NCI-H1694 treated with DMSO at 0.1 percent for 48 hours (cell line): ENCODE measurements around the gene CTSD.
"Not testable (repeated sequence)": the region's sequence is repeated elsewhere in the genome, so short reads cannot be mapped to it uniquely, and the experiment has no call there.

Experiments used
- DNase-seq: peaks from one replicate; lab custom pipeline; 2025; lab: John Stamatoyannopoulos, UW

The CTSD gene

DNA sequence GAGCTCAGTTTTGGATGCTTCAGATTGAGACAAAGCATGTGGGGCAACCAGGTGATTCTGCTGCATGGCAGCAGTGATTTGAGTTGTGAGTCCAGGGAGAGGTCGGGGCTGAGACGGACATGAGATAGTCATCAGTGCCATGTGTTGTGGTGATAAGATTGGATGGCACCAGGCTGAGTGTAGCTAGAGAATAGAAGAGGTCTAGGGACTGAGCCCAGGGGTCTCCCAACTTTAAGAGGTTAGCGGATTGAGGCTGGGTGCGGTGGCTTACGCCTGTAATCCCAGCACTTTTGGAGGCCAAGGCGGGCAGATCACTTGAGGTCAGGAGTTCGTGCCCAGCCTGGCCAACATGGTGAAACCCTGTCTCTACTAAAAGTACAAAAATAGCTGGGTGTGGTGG lies 6.3 kb upstream of the CTSD start:
- no peak for DNase-seq

DNA sequence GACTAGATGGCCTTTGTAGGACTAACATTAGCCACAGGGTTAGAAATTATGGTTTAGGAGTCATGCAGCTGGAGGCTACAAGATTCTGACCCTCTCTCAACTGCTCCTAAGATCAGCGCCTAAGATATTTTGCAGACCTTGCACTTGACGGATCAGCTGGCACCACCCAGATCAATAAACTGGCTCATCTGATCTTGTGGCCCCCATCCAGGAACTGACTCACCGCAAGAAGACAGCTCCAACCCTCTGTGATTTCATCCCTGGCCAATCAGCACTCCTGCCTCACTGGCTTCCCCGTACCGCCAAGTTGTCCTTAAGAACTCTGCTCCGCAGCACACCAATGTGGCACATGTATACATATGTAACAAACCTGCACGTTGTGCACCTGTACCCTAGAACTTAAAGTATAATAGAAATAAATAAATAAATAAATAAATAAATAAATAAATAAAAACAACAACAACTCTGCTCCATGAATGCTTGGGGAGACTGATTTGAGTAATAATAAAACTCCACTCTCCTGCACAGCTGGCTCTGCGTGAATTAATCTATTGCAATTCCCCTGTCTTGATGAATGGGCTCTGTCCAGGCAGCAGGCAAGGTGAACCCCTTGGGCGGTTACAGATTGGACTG lies 5.7 kb upstream of the CTSD start:
- DNase-seq = not testable (repeated sequence)

DNA sequence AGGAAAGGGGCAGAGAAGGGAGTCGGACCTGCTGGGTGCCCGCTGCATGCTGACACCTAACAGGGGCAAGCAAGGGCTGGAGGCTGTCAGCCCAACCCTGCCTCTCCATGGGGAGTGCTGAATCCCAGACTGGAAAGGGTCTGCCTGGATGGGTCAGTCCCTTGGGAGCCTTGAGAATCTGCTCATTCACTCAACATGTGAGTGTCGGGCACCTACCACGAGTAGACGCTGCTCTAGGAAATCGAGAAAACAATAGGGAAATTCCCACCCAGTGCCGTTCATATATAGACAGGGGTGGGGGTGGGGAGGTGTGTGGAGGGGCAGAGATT lies 4.4 kb upstream of the CTSD start:
- DNase-seq = no peak

DNA sequence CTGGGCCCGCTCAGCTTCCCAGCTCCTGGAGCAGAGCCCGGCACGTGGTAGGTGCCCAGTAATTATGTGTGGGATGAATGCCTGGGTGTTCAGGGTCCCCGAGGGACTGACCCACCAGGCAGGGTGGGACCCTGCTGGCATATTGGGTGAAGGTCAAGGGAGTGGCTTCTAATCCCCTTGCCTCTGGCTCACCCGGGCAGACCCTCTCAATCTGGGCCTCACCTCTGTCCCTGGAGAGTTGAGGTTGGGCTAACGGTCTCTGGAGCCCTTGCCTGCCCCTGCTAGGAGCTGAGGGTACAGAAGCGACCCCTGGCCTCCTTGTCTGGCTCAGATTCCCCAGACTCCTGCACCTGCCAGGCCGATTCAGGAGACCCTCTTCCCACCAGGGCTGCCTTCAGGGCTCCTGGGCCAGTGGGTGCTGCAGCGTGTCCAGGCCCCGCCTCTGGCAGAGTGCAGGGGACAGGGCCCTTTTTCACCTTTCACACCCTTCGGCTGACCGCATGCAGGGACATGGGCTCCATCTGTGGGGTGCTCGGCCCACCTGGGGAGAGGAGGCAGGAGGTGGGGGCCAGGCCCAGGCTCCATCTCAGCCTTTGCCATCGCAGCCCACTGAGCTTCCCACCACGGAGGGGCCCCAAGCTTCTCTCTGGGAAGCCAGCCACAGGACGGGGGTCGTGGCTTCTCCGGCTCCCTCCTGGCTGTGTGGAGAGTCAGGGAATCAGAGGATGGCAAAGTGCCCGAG lies 3.8 kb upstream of the CTSD start:
- no peak for DNase-seq

DNA sequence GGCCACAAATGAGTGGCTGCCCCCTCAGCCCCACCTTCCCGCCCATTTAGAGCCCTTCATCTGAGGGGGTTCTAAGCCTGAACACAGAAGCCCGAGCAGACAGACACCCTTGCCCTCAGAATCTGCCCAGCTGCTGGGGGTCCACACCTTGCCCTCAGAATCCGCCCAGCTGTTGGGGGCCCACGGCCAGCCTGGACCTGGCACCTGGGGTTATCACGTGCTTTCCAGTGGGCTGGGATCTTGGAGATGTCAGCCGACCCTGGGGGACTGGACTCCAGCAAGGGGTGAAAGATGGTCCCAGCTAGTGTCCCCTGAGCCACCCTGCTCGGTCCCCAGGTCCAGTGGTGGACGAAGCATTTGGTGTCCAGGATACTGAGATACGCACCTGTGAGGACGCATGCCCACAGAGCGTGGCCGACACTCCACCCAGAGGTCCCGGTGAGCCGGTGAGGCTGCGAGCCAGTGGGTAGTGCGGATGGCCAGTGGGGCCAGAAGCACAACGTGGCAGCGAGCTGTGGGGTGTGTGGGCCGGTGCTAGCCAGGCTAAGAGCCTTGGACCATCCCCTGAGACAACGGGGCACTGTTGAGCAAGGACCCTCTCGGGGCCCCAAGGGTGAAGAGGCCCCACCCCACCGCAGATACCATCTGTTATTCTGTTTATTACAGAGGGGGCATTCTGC lies 3.1 kb upstream of the CTSD start:
- DNase-seq = no peak

DNA sequence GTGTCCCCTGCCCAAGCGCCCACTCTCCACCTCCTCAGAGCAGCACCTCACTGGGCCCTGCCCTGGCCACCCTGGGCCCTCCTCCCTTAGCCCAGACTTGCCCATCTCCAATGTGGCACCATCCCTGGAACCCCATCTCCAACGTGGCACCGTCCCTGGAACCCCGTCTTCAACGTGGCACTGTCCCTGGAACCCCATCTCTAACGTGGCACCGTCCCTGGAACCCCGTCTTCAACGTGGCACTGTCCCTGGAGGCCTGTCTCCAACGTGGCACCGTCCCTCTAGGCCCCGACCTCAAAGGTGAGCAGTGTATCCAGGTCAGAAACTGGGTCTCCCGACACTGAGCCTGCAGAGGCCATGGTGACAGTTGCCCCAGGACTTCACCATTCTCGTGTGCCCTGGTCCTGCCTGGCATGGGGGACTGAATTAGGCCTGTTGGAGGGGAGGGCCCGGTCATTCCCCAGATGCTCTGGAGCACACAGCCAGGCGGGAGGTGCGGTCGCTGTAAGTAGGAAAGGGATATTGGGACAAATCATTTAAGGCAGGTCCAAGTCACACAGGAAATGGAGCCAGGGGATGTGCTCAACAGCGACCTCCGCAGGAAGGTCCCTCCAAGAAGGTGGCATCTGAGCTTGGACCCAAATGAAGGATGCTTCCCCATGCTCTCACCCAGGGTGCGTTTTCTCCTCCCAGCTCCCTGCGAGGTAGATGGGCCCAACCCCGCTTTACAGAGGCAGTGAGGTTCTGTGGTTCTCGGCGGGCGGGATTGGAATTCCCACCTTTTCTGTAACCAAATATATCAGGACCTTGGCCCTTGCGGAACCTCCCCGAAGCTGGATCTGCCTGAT lies 2.4 kb upstream of the CTSD start:
- no peak for DNase-seq

DNA sequence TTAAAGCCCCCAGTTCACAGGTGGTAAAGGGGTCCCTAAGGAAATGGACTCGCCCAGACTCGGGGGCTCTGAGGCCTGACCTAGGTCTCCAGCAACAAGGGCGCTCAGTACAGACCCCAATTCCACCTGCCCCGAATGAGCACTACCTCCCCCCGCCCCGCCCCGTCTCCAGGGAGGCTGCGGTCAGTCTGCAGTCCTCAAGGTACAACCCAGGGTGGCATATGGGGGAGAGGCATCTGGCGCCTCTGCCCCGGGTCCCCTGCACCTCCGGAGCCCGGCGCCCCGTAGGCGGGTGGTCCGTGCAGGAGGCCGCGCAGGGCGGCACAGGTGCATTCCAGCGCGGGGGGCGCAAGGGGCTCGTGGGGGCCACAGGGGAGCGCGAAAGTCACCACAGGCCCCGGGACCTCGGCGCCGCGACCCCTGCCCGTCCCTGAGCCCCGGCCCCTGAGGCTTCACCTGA lies 361 bp downstream of the CTSD start:
- DNase-seq = no peak

DNA sequence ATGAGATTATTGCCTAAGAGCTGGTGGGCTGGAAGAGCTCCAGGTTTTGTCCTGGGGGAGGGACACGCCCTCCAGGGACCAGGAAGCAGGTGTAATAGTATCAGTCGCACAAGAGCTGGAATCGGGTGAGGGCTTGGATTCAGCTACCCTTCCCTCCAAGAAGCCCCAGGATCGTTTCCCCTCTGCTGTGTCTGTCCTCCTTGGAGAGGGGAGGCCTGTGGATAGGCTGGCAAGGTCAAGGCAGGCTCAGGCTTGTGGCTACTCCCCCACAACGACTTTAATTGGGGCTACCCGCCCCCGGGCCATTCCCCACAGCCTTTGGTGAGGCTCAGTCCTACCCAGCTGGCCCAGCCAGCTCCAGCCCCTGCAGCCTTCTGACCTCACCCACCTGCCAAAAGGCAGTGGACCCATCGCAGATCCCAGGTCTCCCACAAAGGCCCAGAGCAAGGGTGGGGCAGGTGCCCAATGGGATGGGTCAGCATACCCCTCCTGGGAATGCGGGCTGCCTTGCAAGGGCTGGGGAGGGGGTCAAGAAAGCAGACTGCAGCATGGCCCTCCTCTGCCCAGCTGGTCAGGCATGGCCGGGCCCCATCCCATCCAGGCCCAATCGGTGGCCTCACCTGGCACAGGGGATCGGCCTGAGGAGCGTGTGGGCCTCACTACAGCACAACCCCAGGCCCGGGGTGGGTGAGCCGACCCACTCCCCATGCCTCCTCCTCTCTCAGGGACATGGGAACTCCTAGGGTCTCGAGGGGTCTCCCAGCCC lies 1.0 kb downstream of the CTSD start:
- no peak for DNase-seq

DNA sequence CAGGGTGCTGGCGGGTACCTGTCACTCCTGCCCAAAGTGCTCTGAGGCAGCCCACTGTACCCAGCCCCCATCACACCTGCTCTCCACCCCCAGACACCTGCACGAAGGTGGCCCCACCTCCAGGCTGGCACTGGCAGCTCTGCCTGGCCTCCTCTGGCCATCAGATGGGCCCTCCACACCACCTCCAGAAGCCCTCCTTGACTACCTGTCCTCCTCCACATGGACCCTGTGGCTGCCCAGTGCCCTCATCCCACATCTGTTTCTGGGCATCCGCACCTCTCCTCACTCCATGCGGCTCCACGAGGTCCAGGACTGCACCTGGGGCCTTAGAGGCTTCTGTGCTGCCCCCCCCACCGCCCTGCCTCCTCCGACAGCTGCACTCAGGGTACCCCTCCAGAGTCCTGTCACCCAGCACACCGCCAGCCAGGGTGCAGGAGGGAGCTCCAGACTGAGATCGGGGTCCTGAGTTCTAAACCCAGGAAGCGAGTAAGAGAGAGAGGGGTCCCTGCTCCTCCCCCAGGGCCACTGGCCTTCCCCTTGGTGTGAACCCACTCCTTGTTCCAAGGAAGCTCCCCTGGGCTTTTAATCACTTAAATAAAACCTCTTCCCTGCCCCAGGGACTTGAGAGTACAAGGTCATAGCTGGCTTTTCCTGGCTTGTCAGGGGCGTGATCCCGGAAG lies 1.7 kb downstream of the CTSD start:
- DNase-seq = no peak

DNA sequence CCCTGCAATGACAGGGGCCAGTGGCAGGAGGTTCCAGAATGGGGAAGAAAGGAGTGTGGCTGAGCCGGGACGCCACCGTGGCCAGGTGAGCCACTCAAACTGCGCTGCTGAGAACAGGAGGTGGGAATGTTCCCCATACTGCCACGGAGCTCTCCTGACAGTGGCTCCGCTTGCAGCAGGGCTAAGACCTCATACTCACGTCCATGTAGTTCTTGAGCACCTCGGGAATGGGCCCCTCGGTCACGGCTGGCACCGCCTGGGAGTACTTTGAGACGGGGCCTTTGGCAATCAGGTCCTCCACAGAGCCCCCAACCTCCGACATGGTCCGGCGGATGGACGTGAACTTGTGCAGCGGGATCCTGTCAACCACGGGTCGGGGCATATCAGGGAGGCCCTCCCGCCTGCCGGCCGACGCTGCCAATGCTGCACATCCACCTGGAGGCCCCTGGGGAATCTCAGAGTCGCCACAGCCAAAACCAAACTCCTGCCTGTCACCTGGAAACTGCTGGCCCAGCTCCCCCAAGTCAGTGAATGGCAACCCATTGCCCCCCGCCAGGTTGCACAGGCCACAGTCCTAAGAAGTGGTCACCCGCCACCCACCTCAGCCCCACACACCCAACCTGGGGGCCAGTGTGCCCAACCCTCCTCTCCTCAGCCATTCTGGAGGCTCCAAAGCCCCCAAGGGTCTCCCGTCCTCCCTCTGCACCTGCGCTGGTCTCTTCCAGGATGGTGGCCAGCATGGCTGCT lies 2.4 kb downstream of the CTSD start:
- no peak for DNase-seq

DNA sequence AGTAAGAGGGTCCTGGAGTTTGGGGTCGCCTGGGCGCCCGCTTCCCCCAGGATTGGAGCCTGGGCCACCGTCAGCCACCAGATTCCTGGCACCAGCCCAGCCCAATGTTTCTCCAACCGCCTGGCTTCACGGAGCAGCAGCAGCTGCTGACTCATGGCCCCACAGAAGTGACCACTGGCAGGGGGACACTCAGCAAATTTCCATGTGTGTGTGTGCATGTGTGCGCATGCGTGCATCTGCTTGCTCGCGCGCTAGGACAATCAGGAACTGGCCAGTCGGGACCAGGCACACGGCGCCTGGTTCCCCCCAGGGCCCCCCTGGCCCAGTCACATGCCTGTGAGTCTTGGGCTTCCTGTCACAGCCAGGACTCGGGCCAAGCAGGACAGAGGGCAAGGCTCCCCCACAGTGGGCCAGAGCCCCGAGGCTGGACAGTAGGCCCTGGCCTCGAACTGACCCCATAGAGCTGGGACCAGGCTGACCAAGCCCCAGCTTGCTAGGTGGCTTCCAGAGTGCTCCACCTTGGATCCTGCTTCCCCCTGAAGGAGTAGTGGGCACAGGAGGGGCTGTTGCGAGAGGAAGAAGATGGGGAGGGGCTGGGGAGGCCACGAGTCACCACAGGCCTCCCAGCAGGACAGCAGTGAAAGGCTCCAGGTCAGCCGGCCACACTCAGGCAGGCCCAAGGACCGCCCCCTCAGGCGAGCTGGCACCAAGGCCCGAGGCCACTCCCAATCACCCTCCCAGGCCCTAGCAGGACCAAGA lies 3.2 kb downstream of the CTSD start:
- DNase-seq = no peak

DNA sequence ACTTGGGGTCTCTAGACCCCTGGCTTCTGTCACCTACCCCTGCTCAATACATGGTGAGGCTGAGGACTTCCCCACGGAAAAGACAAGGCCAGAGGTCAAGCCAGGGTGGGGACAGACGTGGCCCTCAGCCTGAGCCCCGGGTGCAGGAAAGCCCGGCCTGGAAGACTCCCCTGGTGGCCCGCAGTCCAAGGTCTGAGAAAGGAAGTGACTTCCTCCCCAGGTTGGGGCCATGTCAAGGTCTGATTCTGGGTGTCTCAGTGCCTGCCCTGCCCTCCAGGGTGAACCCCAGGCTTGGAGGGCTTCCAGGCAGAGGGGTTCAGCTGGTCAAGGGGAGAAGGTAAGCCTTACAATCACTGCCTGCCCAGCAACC lies 3.9 kb downstream of the CTSD start:
- DNase-seq = no peak

DNA sequence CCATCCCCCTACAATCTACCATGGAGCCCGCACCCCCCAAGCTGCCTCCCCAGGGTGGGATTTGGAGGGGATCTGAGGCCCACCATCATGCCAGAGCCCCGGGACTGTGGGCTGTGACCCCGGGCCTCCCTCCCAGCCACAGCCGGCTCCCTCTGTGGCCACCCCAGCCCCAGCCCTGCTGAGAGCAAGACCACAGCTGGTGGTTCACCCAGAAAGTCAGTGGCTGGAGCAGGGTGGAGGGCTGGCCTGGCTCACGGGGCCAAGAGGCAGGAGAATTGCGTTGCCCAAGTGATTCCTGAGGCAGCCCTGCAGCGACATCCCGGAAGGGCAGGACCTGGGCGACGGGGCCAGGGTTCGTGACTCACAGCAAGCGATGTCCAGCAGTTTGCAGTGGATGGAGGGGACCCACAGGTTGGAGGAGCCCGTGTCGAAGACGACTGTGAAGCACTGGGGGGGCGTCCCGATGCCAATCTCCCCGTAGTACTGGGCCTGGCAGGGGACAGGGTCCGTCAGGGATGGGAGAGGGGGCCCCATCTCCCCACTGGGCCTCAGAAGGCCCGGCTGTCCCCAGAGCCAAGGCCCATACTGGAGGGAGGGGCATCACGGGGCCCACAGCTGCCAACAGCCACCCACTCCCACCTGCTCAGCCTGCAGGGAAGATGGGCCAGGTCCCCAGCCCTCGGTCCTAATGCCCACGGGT lies 4.4 kb downstream of the CTSD start:
- no peak for DNase-seq

DNA sequence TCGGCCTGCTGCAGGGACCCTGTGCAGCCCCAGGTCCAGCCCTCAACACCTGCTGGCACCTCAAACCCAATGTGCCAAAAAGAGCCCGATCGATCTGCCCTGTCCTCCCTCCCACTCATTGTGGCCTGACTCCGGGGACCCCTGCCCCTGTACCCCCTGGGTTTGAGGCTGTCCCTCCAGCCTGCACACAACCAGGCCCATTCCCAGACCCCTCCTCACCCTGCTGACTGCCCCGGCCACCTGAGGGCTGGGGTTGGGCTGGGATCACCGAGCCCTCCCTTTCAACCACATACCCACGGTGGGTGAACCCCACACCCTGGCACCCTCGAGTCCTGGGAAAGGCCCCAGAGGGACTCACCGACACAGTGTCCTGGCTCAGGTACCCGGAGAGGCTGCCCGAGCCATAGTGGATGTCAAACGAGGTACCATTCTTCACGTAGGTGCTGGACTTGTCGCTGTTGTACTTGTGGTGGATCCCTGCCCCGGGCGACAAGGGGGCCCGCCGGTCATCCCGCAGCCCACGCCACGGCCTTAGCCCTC lies 5.0 kb downstream of the CTSD start:
- DNase-seq = no peak

DNA sequence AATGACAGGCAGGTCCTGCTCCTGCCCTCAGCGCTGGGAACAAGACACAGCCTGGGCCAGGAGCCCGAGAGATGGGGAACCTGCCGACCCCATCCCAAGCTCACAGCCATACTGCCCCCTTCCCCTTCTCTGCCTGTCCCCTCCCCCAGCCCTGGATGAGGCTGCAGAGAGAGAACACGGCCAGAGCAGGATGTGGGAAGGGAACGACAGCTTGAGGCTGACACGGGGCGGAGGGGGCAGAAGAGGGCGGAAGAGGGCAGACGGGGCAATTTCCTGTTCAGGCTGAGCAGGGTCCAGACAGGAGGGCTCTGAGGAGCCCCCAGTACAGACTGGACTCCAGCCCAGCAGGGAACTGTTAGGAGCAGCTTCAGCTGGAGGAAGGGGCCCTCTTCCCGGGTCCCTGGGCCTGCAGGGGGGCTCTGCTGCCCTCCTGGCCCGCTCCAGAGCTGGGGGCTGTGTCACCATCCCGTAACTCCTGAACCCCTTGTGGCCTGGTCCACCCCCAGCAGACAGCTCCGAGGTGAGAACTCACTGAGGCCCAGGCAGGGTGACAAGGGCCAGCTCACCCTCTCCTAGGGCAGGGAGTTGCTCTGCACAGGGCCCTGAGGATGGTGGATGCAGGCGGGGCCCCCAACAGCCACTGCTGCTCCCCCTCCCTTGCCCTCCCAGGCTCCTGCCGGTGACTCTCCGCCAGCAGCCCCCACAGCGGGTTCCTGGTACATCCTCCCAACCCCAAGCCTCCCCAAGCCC lies 5.7 kb downstream of the CTSD start:
- DNase-seq = no peak

DNA sequence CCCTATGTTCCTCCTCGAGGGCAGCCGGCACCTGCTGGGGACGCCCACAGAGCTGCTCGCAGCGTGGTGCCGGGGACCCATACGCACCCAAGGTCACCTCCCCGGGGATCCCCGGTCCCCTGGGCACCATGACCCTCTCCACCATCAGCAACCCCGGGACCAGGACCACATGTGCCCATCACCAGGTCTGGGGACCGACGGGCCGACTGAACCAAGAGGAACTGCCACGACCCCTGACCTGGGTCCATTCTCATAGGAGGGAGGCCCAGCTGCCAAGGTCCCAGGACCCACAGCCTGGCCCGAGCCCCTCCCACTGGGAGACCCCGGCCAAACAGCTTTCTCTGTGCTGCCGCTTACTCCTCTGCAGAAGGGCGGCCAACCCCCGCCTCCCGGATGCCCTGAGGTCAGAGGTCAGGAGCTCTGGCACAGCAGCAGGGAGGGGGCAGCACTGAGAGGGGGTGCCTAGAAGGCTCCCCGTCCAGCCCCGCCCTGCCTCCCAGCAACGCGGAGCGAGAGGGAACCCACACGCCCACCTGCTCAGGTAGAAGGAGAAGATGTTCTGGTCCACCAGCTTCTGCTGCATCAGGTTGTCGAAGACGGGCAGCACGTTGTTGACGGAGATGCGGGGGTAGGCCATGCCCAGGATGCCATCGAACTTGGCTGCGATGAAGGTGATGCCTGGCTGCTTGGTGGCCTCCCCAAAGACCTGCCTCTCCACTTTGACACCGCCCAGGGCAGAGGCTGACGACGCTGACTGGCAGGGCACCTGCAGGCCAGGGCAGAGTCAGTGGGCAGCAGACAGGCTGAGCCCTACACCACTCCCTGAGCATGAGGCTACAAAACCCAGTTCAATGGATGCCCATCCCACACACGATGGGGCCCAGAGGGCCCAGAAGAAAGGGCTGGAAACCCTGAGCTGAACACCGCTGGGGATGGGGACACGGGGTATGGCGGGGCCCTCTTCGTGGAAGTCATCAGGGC lies 6.6 kb downstream of the CTSD start:
- DNase-seq = no peak
